HTR-8/SVneo (cell line): Measurements from ENCODE around the gene CEACAM1.
"Not testable (repeated sequence)": the region's sequence is repeated elsewhere in the genome, so short reads cannot be mapped to it uniquely, and the experiment has no call there.

Experiments used
- DNase-seq: peaks from one replicate; pipeline ENCODE4 v3.0.0; 2011; ENCODE audit warnings: low spot score, mixed read lengths; ENCODE audit not compliant: insufficient read length
- FAIRE-seq: peaks from 2 replicates; lab custom pipeline; 2011; peaks lifted over from hg19 to GRCh38; lab: Jason Lieb, UNC

The CEACAM1 gene

GRCh38 chr19:42528354-42529247, at the start of gene CEACAM1:
Gene CEACAM1, minus strand, starts transcription at chr19:42528481. Its CDS starts 107 bp downstream, at chr19:42528374.
- FAIRE-seq (no peak), DNase-seq (no peak)

DNA sequence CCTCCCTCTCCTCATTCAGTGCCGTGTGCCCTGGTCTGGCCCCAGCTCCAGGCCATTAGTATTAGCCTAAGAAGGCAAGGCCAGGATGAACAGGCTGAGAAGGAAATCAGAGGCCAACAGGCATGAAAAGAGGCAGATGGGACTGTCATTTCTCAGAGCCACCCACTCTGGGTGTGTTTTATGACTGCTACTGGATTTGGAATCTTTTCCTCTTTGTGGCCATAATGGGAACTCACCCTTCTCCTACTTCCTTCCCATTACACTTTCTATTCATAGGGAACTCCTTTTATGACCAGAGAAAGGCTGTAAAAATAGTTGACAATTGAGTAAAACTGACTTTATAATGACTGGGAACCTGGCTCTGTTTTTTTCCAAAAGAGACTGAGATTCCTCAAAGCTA, 48.7 kb upstream of the CEACAM1 start:
- FAIRE-seq: no peak
- DNase-seq: no peak

DNA sequence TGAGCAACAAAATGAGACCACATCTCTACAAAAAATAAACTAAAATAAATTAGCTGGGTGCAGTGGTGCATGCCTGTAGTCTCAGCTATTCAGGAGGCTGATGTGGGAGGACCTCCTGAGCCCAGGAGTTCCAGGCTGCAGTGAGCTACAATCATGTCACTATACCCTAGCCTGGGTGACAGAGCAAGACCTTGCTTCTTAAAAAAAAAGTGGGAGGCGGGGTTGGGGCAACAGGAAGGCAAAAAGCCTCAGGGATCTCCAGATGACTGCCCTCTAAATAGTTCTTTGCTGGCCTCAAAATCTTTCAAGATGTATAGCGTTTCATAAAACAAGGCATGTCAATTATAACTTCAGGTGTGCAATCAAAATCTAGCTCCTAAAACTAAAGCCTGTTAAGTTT, 48.0 kb upstream of the CEACAM1 start:
- DNase-seq: no peak
- FAIRE-seq: no peak

- FAIRE-seq (no peak), DNase-seq (no peak)
Measured at GRCh38 chr19:42573642-42574041, 45.4 kb upstream of the CEACAM1 start.

DNA sequence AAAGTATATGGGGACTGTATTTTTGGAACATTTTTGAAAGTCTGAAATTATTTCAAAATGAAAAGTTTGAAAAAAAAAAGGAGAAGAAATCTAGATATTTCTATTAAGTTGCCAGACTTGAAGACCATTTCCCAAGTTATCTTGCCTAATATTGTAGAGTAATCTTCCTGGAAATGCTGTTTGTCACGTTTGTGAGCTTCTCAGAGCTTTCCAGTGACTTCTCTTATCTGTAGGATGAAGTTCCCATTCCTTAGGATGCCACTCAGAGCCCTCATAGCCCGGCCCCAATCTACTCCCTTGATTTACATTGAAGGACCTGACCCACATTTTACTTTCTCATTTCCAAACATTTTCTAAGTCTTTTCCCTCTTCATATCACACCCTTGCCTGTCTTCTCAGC, 42.8 kb upstream of the CEACAM1 start:
- FAIRE-seq: no peak
- DNase-seq: no peak

DNA sequence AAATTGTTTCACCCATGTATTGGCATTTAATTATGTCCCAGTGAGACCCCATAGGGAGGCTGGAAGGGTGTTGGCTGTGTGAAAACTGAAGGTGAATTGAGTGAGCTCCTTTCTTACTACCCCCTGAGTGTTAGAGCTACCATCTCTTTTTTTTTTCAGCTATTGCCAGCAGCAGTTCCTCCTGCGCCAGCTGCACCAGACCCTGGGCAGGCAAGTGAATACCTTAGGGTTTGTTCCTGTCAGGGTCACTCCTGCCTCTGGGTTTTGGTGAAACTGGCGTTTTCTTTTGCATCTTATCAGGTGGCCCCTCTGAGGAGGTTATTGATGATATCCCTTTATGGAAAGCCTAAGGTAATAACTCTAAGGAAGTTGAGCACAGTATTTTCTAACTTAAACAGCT, 40.9 kb upstream of the CEACAM1 start:
- no peak for DNase-seq
- FAIRE-seq: no peak

DNA sequence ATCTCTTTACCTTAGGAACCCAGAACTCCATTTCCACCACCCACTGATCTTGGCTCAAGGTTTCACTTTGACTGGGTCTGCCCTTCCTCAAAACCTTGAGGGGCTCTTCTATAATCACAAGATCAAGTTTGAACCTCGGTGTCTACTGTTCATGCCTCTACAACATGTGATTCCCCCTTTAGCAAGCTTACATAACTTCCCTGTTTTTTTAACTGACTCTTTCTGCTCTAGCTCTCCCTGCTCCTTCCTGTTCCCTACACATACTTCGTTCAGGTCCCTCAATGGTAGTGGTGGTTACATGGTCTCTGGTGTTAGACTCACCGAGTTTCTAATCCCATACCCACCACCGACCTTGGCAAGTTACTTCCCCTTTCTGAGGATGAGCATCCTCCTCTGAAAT, 39.7 kb upstream of the CEACAM1 start:
- DNase-seq (no peak), FAIRE-seq (no peak)

GRCh38 chr19:42567567-42567966, 39.3 kb upstream of the CEACAM1 start:
- no peak for DNase-seq
- FAIRE-seq: no peak

DNA sequence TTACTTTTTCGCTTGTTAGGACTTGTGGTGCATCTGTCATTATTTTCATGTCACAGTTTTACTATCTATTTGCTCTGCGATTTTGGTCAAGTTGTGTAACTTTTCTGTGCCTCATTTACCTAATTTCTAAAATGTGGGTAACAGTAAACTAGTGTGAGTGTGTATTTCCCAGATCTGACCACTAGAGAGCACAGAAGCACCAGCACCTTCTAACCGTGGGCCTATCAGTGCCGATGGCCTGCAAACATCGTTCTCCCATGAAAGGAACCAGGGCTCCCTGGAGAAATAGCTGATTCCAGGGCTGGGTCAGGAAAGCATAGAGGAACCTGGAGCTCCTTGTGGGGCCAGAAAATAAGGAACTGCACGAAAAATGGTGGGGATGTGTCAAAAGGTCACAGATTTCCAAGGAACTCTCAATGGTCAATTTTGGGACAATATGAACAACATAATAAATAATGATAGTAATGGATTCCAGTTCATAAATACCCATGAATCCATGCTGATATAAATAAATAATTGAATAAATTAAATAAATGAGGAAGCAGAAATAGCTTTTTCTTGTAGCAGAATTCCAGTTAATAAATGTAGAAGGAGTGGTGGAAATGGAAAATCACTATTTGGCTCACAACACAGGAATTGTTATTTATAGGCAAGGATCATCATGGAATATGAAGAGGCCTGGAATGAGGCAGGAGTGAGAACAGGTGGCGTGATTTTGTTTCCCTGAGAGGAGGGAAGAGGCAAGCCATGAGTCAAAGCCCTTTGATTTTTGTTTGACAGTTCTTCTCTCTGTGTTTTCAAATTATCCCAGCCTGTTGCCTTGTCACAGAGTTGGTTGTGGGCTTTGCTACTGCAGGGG, 35.3 kb upstream of the CEACAM1 start:
- DNase-seq: peak; percentile 63
- FAIRE-seq: peak; percentile 71

DNA sequence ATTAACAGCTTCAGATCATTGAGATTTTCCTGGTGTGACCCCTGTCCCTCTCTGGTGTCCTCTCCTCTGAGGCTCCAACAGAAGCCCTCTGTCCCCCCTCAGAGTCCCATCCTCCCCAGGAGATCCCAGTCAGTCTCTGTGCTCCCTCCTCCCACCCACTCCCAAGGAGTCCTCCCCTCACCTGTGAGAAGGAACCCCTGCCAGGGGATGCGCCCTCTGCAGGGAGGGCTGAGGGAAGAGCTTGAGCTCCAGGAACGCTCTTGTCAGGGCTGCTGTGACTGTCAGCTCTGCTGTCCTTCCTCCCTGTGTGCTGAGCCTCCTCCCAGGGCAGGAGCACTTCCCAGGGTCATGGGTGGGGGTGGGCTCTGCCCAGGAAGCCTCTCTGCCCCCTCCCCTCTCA, 33.2 kb upstream of the CEACAM1 start:
- DNase-seq (no peak), FAIRE-seq (no peak)

DNA sequence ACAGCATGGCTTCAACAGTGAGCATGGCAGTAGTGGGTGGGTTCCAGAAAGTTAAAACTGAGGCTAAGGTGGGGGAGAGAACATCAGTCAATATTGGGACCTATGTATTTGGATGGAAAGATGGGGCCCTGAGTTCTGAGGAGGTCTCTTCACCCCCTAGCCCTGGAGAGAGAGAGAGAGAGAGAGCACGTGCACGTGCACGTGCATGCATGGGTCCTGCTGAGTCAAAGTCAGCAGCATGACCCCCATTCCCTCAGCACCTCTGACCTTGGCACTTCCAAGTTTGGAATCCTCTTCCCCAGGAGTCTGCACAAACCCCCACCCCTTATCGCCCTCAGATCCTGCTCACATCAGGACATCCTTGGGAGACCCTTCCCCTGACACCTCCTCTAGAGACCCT, 32.5 kb upstream of the CEACAM1 start:
- no peak for FAIRE-seq
- DNase-seq: no peak

- FAIRE-seq: no peak
Measured at GRCh38 chr19:42558450-42559150, 30.3 kb upstream of the CEACAM1 start.

DNA sequence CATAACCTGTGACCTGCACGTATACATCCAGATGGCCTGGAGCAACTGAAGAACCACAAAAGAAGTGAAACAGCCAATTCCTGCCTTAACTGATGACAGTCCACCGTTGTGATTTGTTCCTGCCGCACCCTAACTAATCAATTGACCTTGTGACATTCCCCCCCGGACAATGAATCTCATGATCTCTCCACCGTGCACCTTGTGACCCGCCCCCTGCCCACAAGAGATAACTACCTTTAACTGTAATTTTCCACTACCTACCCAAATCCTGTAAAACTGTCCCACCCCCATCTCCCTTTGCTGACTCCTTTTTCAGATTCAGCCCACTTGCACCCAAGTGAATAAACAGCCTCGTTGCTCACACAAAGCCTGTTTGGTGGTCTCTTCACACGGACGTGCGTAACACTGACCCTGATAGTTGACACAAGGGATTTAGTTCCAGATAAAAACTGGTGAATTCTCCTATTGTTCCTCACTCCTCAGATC, 29.1 kb upstream of the CEACAM1 start:
- not testable (repeated sequence) for FAIRE-seq

More at GRCh38 chr19:42558450-42559150, 30.3 kb upstream of the CEACAM1 start:
- no peak for DNase-seq

GRCh38 chr19:42555801-42556200, 27.5 kb upstream of the CEACAM1 start:
- DNase-seq (no peak), FAIRE-seq (no peak)

More for the DNA sequence above, 29.1 kb upstream of the CEACAM1 start:
- not testable (repeated sequence) for DNase-seq

DNA sequence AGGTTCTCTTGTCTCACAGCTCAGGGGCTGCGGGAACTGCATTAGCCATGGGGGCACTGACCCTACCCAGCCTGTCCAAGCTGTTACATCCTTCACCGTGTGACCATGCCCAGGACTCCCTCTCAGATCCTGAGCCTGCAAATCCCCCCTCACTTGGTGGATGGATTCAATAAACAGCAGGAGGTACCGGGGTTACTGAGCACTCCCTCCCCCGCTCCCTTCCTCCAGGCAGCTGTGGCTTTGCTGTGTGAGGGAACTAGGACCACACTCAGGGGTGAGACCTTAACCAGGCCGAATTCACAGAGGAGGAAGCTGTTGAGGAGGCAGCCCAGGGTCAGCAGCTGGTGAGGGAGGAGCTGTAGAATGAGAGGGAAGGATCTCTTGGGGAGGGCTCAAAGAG, 27.0 kb upstream of the CEACAM1 start:
- FAIRE-seq (no peak), DNase-seq (no peak)

DNA sequence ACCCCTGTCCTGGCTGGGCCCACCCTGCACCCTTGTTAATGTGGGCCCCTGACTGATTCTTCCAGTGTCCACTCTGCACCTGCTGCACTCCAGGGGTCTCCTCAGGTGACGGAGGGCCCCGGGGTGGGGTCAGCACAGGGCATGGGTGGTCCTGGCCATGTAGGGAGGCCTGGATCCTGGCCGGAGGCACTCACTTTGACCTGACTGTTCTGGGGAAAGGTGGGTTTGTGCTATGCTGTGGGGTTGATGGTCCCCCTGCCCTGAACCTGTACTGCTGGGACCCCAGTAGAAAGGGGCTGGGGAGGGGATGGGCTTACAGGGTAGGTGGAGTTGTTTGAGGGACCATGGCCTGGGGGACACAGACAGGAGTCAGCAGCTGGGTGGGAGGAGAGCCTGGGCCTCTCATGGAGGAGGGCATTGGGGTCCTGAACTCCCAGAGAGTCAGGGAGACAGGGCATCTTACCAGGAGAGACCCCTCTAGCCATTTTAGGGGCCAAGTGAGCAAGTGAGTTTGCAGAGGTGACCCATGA, 25.8 kb upstream of the CEACAM1 start:
- no peak for DNase-seq
- FAIRE-seq: no peak

- no peak for FAIRE-seq
- DNase-seq: peak; percentile 76
Measured at GRCh38 chr19:42553292-42554045, 25.2 kb upstream of the CEACAM1 start.

- DNase-seq: no peak
- peak; percentile 46 for FAIRE-seq
Measured at GRCh38 chr19:42552086-42553065, 24.1 kb upstream of the CEACAM1 start.
